ENCODE data around the gene XKRX. TPM values are rescaled to one million over a fixed set of nuclear protein-coding genes. Genes with fewer than 3 reads are reported as not detected.

Gene XKRX
- total RNA-seq, 1 experiment from 2014 or later, result 0.21 TPM

Other genes with a start within 250 kb of the XKRX start
- 0.15 TPM for gene SYTL4, start 196.8 kb downstream of the XKRX start, total RNA-seq (2021; ENCODE audit: unreplicated experiment)
- 40.9 TPM for gene CSTF2, start 108.5 kb downstream of the XKRX start, total RNA-seq (2021; ENCODE audit: unreplicated experiment)
- gene NOX1, start 54.6 kb downstream of the XKRX start, total RNA-seq (2021; ENCODE audit: unreplicated experiment), result not detected
- not detected for gene ARL13A, start 40.8 kb upstream of the XKRX start, total RNA-seq (2021; ENCODE audit: unreplicated experiment)
- 39.7 TPM for gene TRMT2B, start 123.2 kb upstream of the XKRX start, total RNA-seq (2021; ENCODE audit: unreplicated experiment)
- not detected for gene TMEM35A, start 150.0 kb upstream of the XKRX start, total RNA-seq (2021; ENCODE audit: unreplicated experiment)
- gene CENPI, start 169.3 kb upstream of the XKRX start, total RNA-seq (2021; ENCODE audit: unreplicated experiment), result 36.9 TPM

Data from Panc1 (cell line).